ENCODE data around the gene MBTPS1. TPM values are rescaled to one million over a fixed set of nuclear protein-coding genes. Genes with fewer than 3 reads are reported as not detected.

The MBTPS1 gene
- total RNA-seq, 1 experiment from 2014 or later: 130 TPM

GRCh38 chr16:84068041-84068440, 48.7 kb downstream of the MBTPS1 start:
- CTCF ChIA-PET: no interaction called here
- intact Hi-C loops (cut with micrococcal nuclease; ENCODE audit: unreplicated experiment): loop anchor here (5.0 kb wide), 1 partner anchor 96 kb away; no protein-coding TSS in a partner anchor
- TF ChIP-seq, protein P1, sequence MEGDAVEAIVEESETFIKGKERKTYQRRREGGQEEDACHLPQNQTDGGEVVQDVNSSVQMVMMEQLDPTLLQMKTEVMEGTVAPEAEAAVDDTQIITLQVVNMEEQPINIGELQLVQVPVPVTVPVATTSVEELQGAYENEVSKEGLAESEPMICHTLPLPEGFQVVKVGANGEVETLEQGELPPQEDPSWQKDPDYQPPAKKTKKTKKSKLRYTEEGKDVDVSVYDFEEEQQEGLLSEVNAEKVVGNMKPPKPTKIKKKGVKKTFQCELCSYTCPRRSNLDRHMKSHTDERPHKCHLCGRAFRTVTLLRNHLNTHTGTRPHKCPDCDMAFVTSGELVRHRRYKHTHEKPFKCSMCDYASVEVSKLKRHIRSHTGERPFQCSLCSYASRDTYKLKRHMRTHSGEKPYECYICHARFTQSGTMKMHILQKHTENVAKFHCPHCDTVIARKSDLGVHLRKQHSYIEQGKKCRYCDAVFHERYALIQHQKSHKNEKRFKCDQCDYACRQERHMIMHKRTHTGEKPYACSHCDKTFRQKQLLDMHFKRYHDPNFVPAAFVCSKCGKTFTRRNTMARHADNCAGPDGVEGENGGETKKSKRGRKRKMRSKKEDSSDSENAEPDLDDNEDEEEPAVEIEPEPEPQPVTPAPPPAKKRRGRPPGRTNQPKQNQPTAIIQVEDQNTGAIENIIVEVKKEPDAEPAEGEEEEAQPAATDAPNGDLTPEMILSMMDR (IDR thresholded peaks at IDR 0.05; ENCODE audit: unreplicated experiment): no peak
- no TSS peak for BruUV-seq (replicated peaks)
- Mint-ChIP-seq H3K36me3 (ENCODE audit: insufficient read depth, unreplicated experiment) (peaks cover 48% of the 10 kb centered on the region), H3K4me1 (ENCODE audit: low read depth, unreplicated experiment) (no peaks in the 10 kb centered on the region), H3K4me3 (ENCODE audit: low read depth, unreplicated experiment) (no peak overlapping the region), H3K27ac (ENCODE audit: unreplicated experiment) (no peak overlapping the region), H3K27me3 (ENCODE audit: unreplicated experiment) (no peaks in the 10 kb centered on the region), H3K9me3 (ENCODE audit: low read depth, unreplicated experiment) (no peaks in the 10 kb centered on the region)
- DNase-seq: no peak

DNA sequence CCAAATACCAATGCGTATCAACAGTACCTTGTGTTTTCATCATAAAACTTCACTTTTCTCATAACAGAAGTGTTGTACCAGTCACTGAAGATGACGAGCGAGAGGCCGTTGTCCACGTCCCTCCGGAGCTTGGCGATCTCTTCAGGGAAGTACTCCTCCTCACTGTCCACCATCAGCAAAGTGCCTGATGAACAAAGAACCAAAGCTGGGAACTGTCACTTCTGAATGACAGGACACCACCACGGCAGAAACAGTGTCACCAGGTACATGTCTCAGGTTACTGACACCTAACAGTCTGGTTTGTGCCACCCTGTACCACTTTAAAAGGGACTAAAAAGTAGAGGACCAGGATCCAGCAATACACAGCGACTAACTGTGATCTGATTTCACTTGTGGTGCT, 49.1 kb downstream of the MBTPS1 start:
- no peaks in the 10 kb centered on the region for H3K27me3 Mint-ChIP-seq (ENCODE audit: unreplicated experiment)
- H3K36me3 Mint-ChIP-seq (ENCODE audit: insufficient read depth, unreplicated experiment): peaks cover 52% of the 10 kb centered on the region
- no peaks in the 10 kb centered on the region for H3K4me1 Mint-ChIP-seq (ENCODE audit: low read depth, unreplicated experiment)
- no peaks in the 10 kb centered on the region for H3K9me3 Mint-ChIP-seq (ENCODE audit: low read depth, unreplicated experiment)
- no peak for DNase-seq
- CTCF ChIA-PET: no interaction called here
- no peak overlapping the region for H3K27ac Mint-ChIP-seq (ENCODE audit: unreplicated experiment)
- intact Hi-C loops (cut with micrococcal nuclease; ENCODE audit: unreplicated experiment): loop anchor here (5.0 kb wide), 1 partner anchor 95 kb away; no protein-coding TSS in a partner anchor
- TF ChIP-seq, protein P1 (IDR thresholded peaks at IDR 0.05; ENCODE audit: unreplicated experiment): no peak
- BruUV-seq (replicated peaks): no TSS peak
- no peak overlapping the region for H3K4me3 Mint-ChIP-seq (ENCODE audit: low read depth, unreplicated experiment)

- Mint-ChIP-seq H3K9me3 (ENCODE audit: low read depth, unreplicated experiment) (no peaks in the 10 kb centered on the region), H3K27me3 (ENCODE audit: unreplicated experiment) (no peaks in the 10 kb centered on the region), H3K36me3 (ENCODE audit: insufficient read depth, unreplicated experiment) (peaks cover 45% of the 10 kb centered on the region), H3K4me3 (ENCODE audit: low read depth, unreplicated experiment) (no peak overlapping the region), H3K4me1 (ENCODE audit: low read depth, unreplicated experiment) (no peaks in the 10 kb centered on the region), H3K27ac (ENCODE audit: unreplicated experiment) (no peak overlapping the region)
- intact Hi-C loops (cut with micrococcal nuclease; ENCODE audit: unreplicated experiment): loop anchor here (1.0 to 5.0 kb wide), 2 partner anchors 93 to 239 kb away; no protein-coding TSS in a partner anchor
- TF ChIP-seq, protein P1 (IDR thresholded peaks at IDR 0.05; ENCODE audit: unreplicated experiment): peak; percentile 57
- BruUV-seq (replicated peaks): no TSS peak
- CTCF ChIA-PET: interaction anchor here (0.6 to 1.3 kb wide), 6 partner anchors 38 to 865 kb away, joined by 3 to 5 read pairs (median 4); no protein-coding TSS in a partner anchor
- peak; percentile 60 for DNase-seq
Measured at GRCh38 chr16:84065536-84066132, 51.1 kb downstream of the MBTPS1 start.

GRCh38 chr16:84063980-84064379, 52.8 kb downstream of the MBTPS1 start:
- Mint-ChIP-seq H3K27me3 (ENCODE audit: unreplicated experiment) (no peaks in the 10 kb centered on the region), H3K9me3 (ENCODE audit: low read depth, unreplicated experiment) (no peaks in the 10 kb centered on the region), H3K4me1 (ENCODE audit: low read depth, unreplicated experiment) (no peaks in the 10 kb centered on the region), H3K4me3 (ENCODE audit: low read depth, unreplicated experiment) (no peak overlapping the region), H3K27ac (ENCODE audit: unreplicated experiment) (no peak overlapping the region), H3K36me3 (ENCODE audit: insufficient read depth, unreplicated experiment) (peaks cover 48% of the 10 kb centered on the region)
- TF ChIP-seq, protein P1 (IDR thresholded peaks at IDR 0.05; ENCODE audit: unreplicated experiment): no peak
- intact Hi-C loops (cut with micrococcal nuclease; ENCODE audit: unreplicated experiment): no loop called here
- BruUV-seq (replicated peaks): no TSS peak
- no peak for DNase-seq
- CTCF ChIA-PET: no interaction called here
